Stimulated activated CD8-positive, alpha-beta memory T cell treated with anti-CD3 and anti-CD28 coated beads, Interleukin-15, amount 100 ng/mL, for 24 hours (primary cell): ENCODE data around the gene SHF.
"Not testable (repeated sequence)": the region's sequence is repeated elsewhere in the genome, so short reads cannot be mapped to it uniquely, and the experiment has no call there.

Experiments
- DNase-seq: peaks from one replicate; pipeline ENCODE4 v3.0.0-alpha.2; 2020; ENCODE audit warnings: low read depth

SHF gene

GRCh38 chr15:45187894-45188830, at the start of gene SHF:
Gene SHF, minus strand, starts transcription at chr15:45187966. Its CDS starts 15 bp downstream, at chr15:45187951.
- peak; percentile 33 for DNase-seq

- DNase-seq, result not testable (repeated sequence)
Observed at GRCh38 chr15:45236806-45237205, 49.0 kb upstream of the SHF start.

- DNase-seq, result no peak
Observed at GRCh38 chr15:45234562-45235235, 46.9 kb upstream of the SHF start.

- DNase-seq, result no peak
Observed at GRCh38 chr15:45231864-45232562, 44.2 kb upstream of the SHF start.

GRCh38 chr15:45231132-45231531, 43.4 kb upstream of the SHF start:
- DNase-seq, result no peak

GRCh38 chr15:45230245-45230965, 42.6 kb upstream of the SHF start:
- DNase-seq, result no peak

GRCh38 chr15:45228931-45229330, 41.2 kb upstream of the SHF start:
- DNase-seq, result no peak

- DNase-seq, result no peak
Observed at GRCh38 chr15:45225506-45226273, 37.9 kb upstream of the SHF start.

GRCh38 chr15:45224621-45225217, 37.0 kb upstream of the SHF start:
- no peak for DNase-seq

GRCh38 chr15:45221967-45222366, 34.2 kb upstream of the SHF start:
- no peak for DNase-seq

- DNase-seq, result no peak
Observed at GRCh38 chr15:45221053-45221599, 33.4 kb upstream of the SHF start.

GRCh38 chr15:45212493-45212892, 24.7 kb upstream of the SHF start:
- no peak for DNase-seq

GRCh38 chr15:45205192-45205591, 17.4 kb upstream of the SHF start:
- DNase-seq, result no peak

- no peak for DNase-seq
Observed at GRCh38 chr15:45203182-45203581, 15.4 kb upstream of the SHF start.

GRCh38 chr15:45201869-45202268, 14.1 kb upstream of the SHF start:
- DNase-seq, result no peak

GRCh38 chr15:45201557-45201859, 13.7 kb upstream of the SHF start:
- DNase-seq, result no peak

GRCh38 chr15:45200799-45201556, 13.2 kb upstream of the SHF start:
- peak; percentile 81 for DNase-seq

GRCh38 chr15:45200001-45200798, 12.4 kb upstream of the SHF start:
- peak; percentile 97 for DNase-seq
